Trophoblast cell (in vitro differentiated cells and primary cell): Measurements from ENCODE around the gene PRM3.

Experiments
- DNase-seq, 2 donors: peaks; one replicate each; pipeline ENCODE4 v3.0.0-alpha.2; 2016
- H2AFZ ChIP-seq: 2 replicates; pipeline ENCODE4 v1.6.1; 2013; ENCODE audit warnings: low read length, moderate library complexity, mild to moderate bottlenecking; ENCODE audit not compliant: insufficient read depth, poor library complexity
- H2AK5ac ChIP-seq: 2 replicates; pipeline ENCODE4 v1.6.1; 2013; ENCODE audit warnings: mild to moderate bottlenecking, low read length
- H2BK120ac ChIP-seq: 2 replicates; pipeline ENCODE4 v1.6.1; 2013; ENCODE audit warnings: low read length, mild to moderate bottlenecking, moderate library complexity; ENCODE audit not compliant: insufficient read depth, poor library complexity
- H2BK12ac ChIP-seq: 2 replicates; pipeline ENCODE4 v1.6.1; 2013; ENCODE audit warnings: mild to moderate bottlenecking, low read length, moderate library complexity
- H2BK5ac ChIP-seq: 2 replicates; pipeline ENCODE4 v1.6.1; 2013; ENCODE audit warnings: low read length, low read depth, moderate library complexity, mild to moderate bottlenecking; ENCODE audit not compliant: poor library complexity
- H3K14ac ChIP-seq: 2 replicates; pipeline ENCODE4 v1.6.1; 2013; ENCODE audit warnings: mild to moderate bottlenecking, low read length
- H3K18ac ChIP-seq: 2 replicates; pipeline ENCODE4 v1.6.1; 2013; ENCODE audit warnings: mild to moderate bottlenecking, low read length
- H3K23ac ChIP-seq: 2 replicates; pipeline ENCODE4 v1.6.1; 2013; ENCODE audit warnings: low read length
- H3K27ac ChIP-seq: 2 replicates; pipeline ENCODE4 v1.5.1; 2013; ENCODE audit warnings: low read depth, mild to moderate bottlenecking, inconsistent platforms, low read length, moderate library complexity
- H3K27me3 ChIP-seq: 2 replicates; pipeline ENCODE4 v1.6.1; 2013; ENCODE audit warnings: inconsistent platforms, mild to moderate bottlenecking, low read length, moderate library complexity; ENCODE audit not compliant: insufficient read depth
- H3K36me3 ChIP-seq, 2 experiments: 1 replicate in 1 of 2; 2 replicates in 1 of 2; pipeline ENCODE4 v1.6.1; 2013; ENCODE audit warnings: low read length in 2 of 2, mild to moderate bottlenecking in 2 of 2, moderate library complexity in 1 of 2; ENCODE audit not compliant: insufficient read depth in 2 of 2, control insufficient read depth in 1 of 2
- H3K4ac ChIP-seq: 2 replicates; pipeline ENCODE4 v1.6.1; 2013; ENCODE audit warnings: low read depth, mild to moderate bottlenecking, low read length, moderate library complexity
- H3K4me1 ChIP-seq, 2 experiments: 1 replicate in 1 of 2; 2 replicates in 1 of 2; pipeline ENCODE4 v1.6.1; 2013; ENCODE audit warnings: low read length in 2 of 2, mild to moderate bottlenecking in 2 of 2, moderate library complexity in 1 of 2; ENCODE audit not compliant: insufficient read depth in 2 of 2, control insufficient read depth in 1 of 2
- H3K4me2 ChIP-seq: 2 replicates; pipeline ENCODE4 v1.6.1; 2013; ENCODE audit warnings: inconsistent platforms, mild to moderate bottlenecking, low read length, moderate library complexity
- H3K4me3 ChIP-seq: 2 replicates; pipeline ENCODE4 v1.5.1; 2013; ENCODE audit warnings: mild to moderate bottlenecking, low read depth, low read length, inconsistent platforms
- H3K79me1 ChIP-seq: one replicate; pipeline ENCODE4 v1.6.1; 2013; ENCODE audit warnings: low read length
- H3K79me2 ChIP-seq: 2 replicates; pipeline ENCODE4 v1.6.1; 2013; ENCODE audit warnings: low read length, mild to moderate bottlenecking; ENCODE audit not compliant: control insufficient read depth, insufficient read depth, poor library complexity
- H3K9ac ChIP-seq: 2 replicates; pipeline ENCODE4 v1.6.1; 2013; ENCODE audit warnings: mild to moderate bottlenecking, low read length
- H3K9me3 ChIP-seq: 2 replicates; pipeline ENCODE4 v1.6.1; 2013; ENCODE audit warnings: low read depth, mild to moderate bottlenecking, control low read depth, inconsistent platforms, low read length; ENCODE audit not compliant: insufficient read depth
- H4K12ac ChIP-seq: 2 replicates; pipeline ENCODE4 v1.6.1; 2013; ENCODE audit warnings: low read depth, mild to moderate bottlenecking, low read length, moderate library complexity
- H4K8ac ChIP-seq: 2 replicates; pipeline ENCODE4 v1.6.1; 2013; ENCODE audit warnings: low read depth, mild to moderate bottlenecking, low read length, moderate library complexity
- H4K91ac ChIP-seq: one replicate; pipeline ENCODE4 v1.6.1; 2013; ENCODE audit warnings: low read depth, mild to moderate bottlenecking, low read length, moderate library complexity
- WGBS: extraction: QIAGEN DNeasy Blood & Tissue Kit; methylation state at CpG from one replicate; pipeline ENCODE4 v1.1.7; 2013; ENCODE audit warnings: missing lambda C conversion rate; ENCODE audit not compliant: insufficient read length, insufficient coverage; ENCODE audit errors: extremely low coverage; 5-methylcytosine and 5-hydroxymethylcytosine counted together

PRM3 gene

DNA sequence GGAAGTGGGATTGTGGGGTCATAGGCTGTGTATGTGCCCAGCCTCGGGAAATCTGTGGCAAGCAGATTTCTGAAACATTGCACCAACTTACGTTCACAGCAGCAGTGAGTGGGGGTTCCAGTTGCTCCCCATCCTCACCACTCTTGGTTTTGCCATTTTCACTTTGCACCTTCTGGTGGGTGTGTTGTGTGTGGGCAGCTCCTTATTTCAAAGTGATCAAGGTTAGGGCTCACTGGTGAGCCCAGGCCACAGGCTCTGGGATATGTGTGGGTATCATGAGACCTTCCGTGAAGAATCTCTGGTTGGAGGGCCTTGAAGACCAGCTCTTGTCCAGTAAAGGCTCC, 37.2 kb upstream of the PRM3 start:
- Histone ChIP-seq H3K4me1 (peaks cover 27 to 37% of the 10 kb centered on the region in 2 experiments), H4K8ac (no peak overlapping the region), H3K18ac (no peak overlapping the region), H3K27ac (no peak overlapping the region), H3K9ac (no peak overlapping the region), H2BK12ac (peak overlapping the region; percentile 7), H3K4me2 (no peak overlapping the region), H3K4ac (no peak overlapping the region), H3K14ac (no peak overlapping the region), H4K12ac (no peak overlapping the region), H3K9me3 (no peaks in the 10 kb centered on the region), H3K23ac (no peak overlapping the region), H3K36me3 (no peaks in the 10 kb centered on the region), H3K79me2 (peaks cover 2% of the 10 kb centered on the region), H2AFZ (no peak overlapping the region), H2BK120ac (no peak overlapping the region), H2AK5ac (no peak overlapping the region), H4K91ac (peak overlapping the region; percentile 21), H3K79me1 (peaks cover 23% of the 10 kb centered on the region), H3K4me3 (no peak overlapping the region), H3K27me3 (no peaks in the 10 kb centered on the region), H2BK5ac (no peak overlapping the region)
- no CpG with 5 or more reads among the region's 3 CpGs for WGBS
- DNase-seq: no peak

DNA sequence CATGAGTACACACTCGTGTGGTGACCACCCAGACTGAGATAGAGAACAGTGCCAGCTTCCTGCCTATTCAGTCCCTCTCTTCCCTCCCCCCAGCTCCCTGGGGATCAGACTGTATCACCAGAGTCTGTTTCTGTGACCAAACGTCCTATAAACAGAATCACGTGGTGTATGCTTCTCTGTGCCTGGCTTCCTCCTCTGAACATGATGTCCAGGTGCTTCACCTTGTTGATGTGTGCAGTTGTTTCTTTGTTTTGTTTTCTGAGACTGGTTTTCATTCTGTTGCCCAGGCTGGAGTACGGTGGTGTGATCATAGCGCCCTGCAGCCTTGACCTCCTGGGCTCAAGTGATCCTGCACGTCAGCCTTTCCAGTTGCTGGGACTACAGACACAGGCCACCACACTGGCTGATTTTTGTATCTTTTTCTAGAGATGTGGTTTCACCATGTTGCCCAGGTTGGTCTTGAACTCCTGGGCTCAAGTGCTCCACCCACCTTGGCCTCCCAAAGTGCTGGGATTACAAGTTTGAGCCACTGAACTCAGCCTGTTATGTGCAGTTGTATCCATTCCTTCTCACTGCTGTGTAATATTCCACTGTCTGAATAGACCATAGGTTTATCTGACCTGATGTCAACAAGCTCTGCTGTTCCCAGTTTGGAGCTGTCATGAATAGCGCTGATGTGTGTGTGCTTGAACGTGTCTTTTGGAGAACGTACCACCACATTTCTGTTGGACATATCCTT, 36.6 kb upstream of the PRM3 start:
- Histone ChIP-seq H3K79me1 (peaks cover 21% of the 10 kb centered on the region), H3K36me3 (no peaks in the 10 kb centered on the region), H4K12ac (no peak overlapping the region), H2BK120ac (no peak overlapping the region), H3K9me3 (no peaks in the 10 kb centered on the region), H3K14ac (no peak overlapping the region), H3K18ac (no peak overlapping the region), H3K9ac (no peak overlapping the region), H3K4me2 (no peak overlapping the region), H3K4me3 (no peak overlapping the region), H3K27me3 (no peaks in the 10 kb centered on the region), H2BK12ac (peak overlapping the region; percentile 1), H4K8ac (no peak overlapping the region), H3K27ac (no peak overlapping the region), H2BK5ac (no peak overlapping the region), H3K4ac (no peak overlapping the region), H3K23ac (no peak overlapping the region), H2AFZ (no peak overlapping the region), H3K4me1 (peaks cover 25 to 33% of the 10 kb centered on the region in 2 experiments), H4K91ac (no peak overlapping the region), H3K79me2 (peaks cover 2% of the 10 kb centered on the region), H2AK5ac (no peak overlapping the region)
- no peak for DNase-seq
- WGBS: no CpG with 5 or more reads among the region's 9 CpGs

DNA sequence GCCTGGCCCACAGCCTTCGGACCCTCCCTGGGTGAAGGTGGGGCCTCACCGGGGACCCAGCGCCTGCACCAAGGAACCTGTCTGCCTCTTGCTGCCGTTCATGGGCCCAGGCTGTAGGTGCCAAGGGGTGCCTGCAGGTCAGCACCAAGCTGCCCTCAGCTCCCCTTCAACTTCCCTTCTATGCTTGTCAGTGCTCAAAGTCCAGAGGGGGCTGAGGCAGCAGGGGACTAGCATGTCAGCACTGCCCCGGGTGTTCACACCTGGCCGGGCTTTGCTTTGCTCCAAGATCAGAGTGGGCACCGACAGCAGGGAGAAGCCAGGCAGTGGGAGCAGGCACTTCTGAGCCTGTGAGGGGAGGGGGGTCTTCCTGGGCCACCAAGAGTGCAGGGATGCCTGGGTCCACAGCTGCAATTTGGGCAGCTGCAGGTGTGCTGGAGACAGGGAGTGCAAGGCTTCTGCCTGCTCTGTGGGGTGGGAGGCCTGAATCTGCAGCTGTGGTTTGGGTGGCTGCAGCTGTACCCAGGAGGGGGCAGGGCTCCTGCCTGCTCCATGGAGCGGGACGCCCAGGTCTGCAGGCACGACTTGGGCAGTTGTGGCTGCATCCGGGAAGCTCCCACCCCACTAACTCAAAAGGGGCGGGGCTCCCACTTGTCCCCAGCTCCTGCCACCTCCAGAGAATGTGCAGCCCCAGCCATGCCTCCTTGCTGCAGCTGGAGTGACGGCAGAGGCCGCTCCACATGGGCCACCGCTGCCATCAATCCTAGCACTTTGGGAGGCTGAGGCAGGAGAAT, 35.3 kb upstream of the PRM3 start:
- H3K18ac ChIP-seq: no peak overlapping the region
- peaks cover 2% of the 10 kb centered on the region for H3K79me2 ChIP-seq
- no peak overlapping the region for H2AK5ac ChIP-seq
- H3K14ac ChIP-seq: no peak overlapping the region
- H3K27me3 ChIP-seq: no peaks in the 10 kb centered on the region
- no peak overlapping the region for H2BK5ac ChIP-seq
- H4K8ac ChIP-seq: no peak overlapping the region
- WGBS: no CpG with 5 or more reads among the region's 15 CpGs
- no peaks in the 10 kb centered on the region for H3K9me3 ChIP-seq
- no peaks in the 10 kb centered on the region for H3K36me3 ChIP-seq
- H3K4ac ChIP-seq: no peak overlapping the region
- H3K4me3 ChIP-seq: no peak overlapping the region
- no peak overlapping the region for H2BK120ac ChIP-seq
- no peak overlapping the region for H3K23ac ChIP-seq
- peaks cover 13% of the 10 kb centered on the region for H3K79me1 ChIP-seq
- H4K91ac ChIP-seq: no peak overlapping the region
- H3K9ac ChIP-seq: no peak overlapping the region
- no peak overlapping the region for H2BK12ac ChIP-seq
- H3K27ac ChIP-seq: no peak overlapping the region
- H3K4me2 ChIP-seq: no peak overlapping the region
- no peak for DNase-seq
- no peak overlapping the region for H2AFZ ChIP-seq
- peaks cover 17 to 24% of the 10 kb centered on the region in 2 experiments for H3K4me1 ChIP-seq
- no peak overlapping the region for H4K12ac ChIP-seq

DNA sequence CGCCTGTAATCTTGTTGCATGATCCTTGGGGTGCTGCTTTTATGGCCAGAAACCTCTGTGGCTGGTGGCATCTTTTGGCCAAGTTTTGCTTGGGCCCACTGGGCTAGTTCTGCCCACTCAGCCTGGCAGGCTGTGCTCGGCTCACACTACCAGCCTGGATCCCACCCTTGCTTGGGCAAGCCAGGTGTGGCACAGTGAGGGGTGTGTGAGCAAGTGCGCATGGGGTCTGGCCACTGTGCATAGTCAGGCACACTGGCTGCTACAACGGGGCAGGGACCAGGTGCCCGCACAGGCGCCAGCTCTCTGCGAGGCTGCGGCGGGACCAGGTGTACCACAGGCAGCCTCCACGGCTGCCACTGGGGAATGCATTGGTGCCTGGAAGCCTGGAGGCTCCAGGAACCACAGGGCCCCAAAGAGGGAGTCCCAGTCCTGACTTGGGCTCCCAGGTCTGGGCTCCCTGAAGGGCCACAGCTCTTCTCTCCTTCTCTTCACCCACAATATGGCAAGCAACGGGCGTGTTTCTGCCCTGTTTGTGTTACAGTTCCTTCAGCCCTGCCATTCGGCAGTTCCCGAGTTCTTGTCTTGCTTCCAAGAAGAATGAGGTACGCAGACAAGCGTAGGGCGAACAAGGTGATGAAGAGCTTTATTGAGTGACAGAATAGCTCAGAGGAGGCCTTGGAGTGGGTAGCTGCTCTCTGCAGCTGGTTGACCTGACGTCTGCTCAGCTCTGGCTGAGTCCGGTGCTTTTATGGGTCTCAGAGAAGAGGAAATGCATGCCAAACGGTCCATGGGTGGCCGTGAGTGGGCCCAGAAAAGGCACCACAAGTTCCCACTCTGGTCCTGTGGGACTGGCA, 34.4 kb upstream of the PRM3 start:
- Histone ChIP-seq H3K4me2 (no peak overlapping the region), H4K91ac (no peak overlapping the region), H4K12ac (no peak overlapping the region), H3K18ac (no peak overlapping the region), H3K4me3 (no peak overlapping the region), H2BK12ac (no peak overlapping the region), H3K14ac (no peak overlapping the region), H3K9me3 (no peaks in the 10 kb centered on the region), H2AK5ac (peak overlapping the region; percentile 25), H3K79me2 (peaks cover under 1% of the 10 kb centered on the region), H3K27me3 (no peaks in the 10 kb centered on the region), H3K79me1 (peaks cover 10% of the 10 kb centered on the region), H2AFZ (no peak overlapping the region), H3K4me1 (peaks cover 20 to 26% of the 10 kb centered on the region in 2 experiments), H3K9ac (no peak overlapping the region), H3K27ac (no peak overlapping the region), H3K23ac (no peak overlapping the region), H3K4ac (no peak overlapping the region), H2BK5ac (no peak overlapping the region), H3K36me3 (no peaks in the 10 kb centered on the region), H4K8ac (no peak overlapping the region), H2BK120ac (peak overlapping the region; percentile 13)
- no peak for DNase-seq
- no CpG with 5 or more reads among the region's 21 CpGs for WGBS
